HFF-Myc (cell line): ENCODE measurements around the gene SLC26A9.

Experiments used
- DNase-seq: peaks from one replicate; pipeline ENCODE4 v3.0.0-alpha.2; 2011; ENCODE audit warnings: low read depth; ENCODE audit errors: extremely low read depth
- H3K4me3 ChIP-seq: replicated peaks from 2 replicates; pipeline ENCODE4 v1.5.1; 2011; ENCODE audit warnings: low read depth, mild to moderate bottlenecking, control low read depth, low read length
- CTCF ChIP-seq: IDR thresholded peaks from 2 replicates; pipeline ENCODE4 v1.5.1; 2012; ENCODE audit warnings: mild to moderate bottlenecking, low read depth, low read length, control low read depth; ENCODE audit errors: missing control alignments

Gene SLC26A9

GRCh38 chr1:205934788-205935187 lies 8.5 kb downstream of the SLC26A9 start:
- no peak for TF ChIP-seq CTCF
- DNase-seq, result no peak
- no peak overlapping the region for H3K4me3 ChIP-seq

DNA sequence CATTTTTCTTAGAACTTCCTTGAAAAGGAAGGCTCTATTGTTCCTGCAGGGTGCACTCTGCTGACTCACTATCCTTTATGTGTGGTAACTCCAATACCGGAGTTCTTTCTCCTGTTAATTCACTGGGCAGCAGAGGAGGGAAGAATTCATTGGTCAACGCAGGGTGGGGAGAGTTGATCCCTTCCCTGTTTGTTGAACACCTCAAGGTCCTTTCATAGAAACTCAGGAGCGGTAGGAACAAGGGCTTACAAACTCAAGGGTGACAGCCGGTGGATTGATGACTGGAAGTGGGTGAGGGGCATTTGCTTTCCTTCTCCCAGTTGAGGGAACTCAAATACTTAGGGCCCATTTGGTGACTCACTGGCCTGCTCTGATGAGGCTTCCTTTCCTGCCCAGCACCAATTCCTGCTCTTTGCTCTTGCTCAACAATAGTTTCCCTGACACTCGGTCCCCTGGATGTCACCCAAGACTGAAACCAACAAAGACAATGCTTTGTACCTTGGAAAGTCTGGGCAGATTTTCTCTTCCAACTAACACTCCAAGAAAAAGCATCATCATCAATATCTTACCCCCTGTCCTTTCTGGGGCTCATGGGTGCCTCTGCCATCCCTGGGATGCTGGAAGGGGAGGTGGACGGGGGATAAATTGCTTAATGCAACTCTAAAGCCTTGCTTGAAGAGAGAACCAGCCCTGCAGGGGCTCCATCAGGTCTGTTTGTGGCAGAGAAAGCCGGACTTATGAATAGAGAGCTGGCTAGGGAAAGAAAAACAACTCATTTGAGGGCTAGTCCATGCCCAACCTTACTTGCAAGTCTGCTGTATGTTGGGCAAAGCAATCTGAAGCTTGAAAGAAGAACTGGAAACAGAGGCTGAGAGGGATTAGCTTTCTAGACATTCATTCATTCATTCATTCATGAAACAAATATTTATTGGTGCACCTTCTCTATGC lies 9.3 kb downstream of the SLC26A9 start:
- DNase-seq, result no peak
- no peak overlapping the region for H3K4me3 ChIP-seq
- TF ChIP-seq CTCF, result no peak

GRCh38 chr1:205932776-205933175 lies 10.5 kb downstream of the SLC26A9 start:
- DNase-seq, result no peak
- no peak for TF ChIP-seq CTCF
- H3K4me3 ChIP-seq, result no peak overlapping the region

- TF ChIP-seq CTCF, result no peak
- no peak overlapping the region for H3K4me3 ChIP-seq
- no peak for DNase-seq
Measured at GRCh38 chr1:205930799-205931281, 12.4 kb downstream of the SLC26A9 start.

GRCh38 chr1:205930195-205930577 lies 13.1 kb downstream of the SLC26A9 start:
- H3K4me3 ChIP-seq, result no peak overlapping the region
- no peak for TF ChIP-seq CTCF
- no peak for DNase-seq

DNA sequence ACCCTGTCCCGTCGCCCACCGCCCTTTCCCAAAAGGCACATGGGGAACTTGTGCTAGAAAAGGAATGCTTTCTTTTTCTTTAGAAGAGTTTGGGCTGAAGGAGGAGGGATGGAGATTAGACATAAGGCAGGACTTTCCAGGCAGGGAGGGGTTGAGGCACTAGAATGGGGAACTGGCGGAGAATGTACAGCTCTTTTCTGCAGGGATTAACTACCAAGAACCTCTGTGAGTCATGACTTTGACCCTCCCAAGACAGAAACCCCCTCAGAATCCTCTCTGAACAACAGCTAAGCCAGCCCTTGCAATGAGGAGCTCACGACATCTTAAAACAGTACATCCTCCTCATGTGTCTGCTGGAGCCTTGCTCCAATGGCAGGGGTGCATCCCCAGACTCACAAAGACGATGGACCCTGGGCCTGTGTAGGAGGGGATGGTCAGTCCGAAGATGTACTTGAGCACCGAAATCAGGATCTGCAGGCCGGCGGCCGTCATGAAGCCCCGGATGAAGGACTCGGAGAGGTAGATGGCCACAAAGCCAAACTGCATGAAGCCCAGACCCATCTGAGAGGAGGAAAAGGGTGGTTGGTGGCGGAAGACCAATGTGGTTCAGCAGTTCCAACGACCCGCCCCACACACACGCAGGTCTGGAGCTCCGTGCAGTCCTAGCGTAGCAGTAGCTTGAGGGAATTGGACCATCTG lies 13.6 kb downstream of the SLC26A9 start:
- no peak for TF ChIP-seq CTCF
- DNase-seq, result no peak
- no peak overlapping the region for H3K4me3 ChIP-seq
